T-cell (primary cell): ENCODE data around the gene ABRACL. TPM values are rescaled to one million over a fixed set of nuclear protein-coding genes. Genes with fewer than 3 reads are reported as not detected.

ENCODE experiments used
- ATAC-seq, 4 experiments: fragments of 200-7000 bp in 3 of 4; fragments of 150-1000 bp in 1 of 4; cut with Tn5 transposase; replicated peaks in 1 of 4; 1 replicate in 3 of 4; 2 replicates in 1 of 4; pipeline ENCODE4 v1.10.0; 2021; ENCODE audit warnings: moderate library complexity in 3 of 4, mild to moderate bottlenecking in 2 of 4, moderate number of reproducible peaks in 1 of 4
- CTCF ChIA-PET, 2 donors: fragments of 300-600 bp; sonication (Branson Sonifier 250); formaldehyde crosslinking; loops; one replicate each; lab custom pipeline; 2022; ENCODE audit warnings: antibody characterized with exemption in 2 of 2; lab: Charles Lee
- POLR2A ChIA-PET, 2 donors: fragments of 300-600 bp; sonication (Branson Sonifier 250); formaldehyde crosslinking; loops; one replicate each; lab custom pipeline; 2022; ENCODE audit warnings: antibody characterized with exemption in 2 of 2; lab: Charles Lee
- DNase-seq, 35 experiments: peaks; one replicate each; pipeline versions ENCODE4 v3.0.0 to v3.0.0-alpha.2; 2013 to 2023
- H3K27ac ChIP-seq: one replicate; pipeline ENCODE4 v1.5.1; 2013; ENCODE audit warnings: low read length
- H3K27me3 ChIP-seq, 2 experiments: replicated peaks in 1 of 2; 1 replicate in 1 of 2; 2 replicates in 1 of 2; pipeline versions ENCODE4 v1.6.1 to v1.7.0; 2013; ENCODE audit warnings: low read length in 1 of 2, mixed read lengths in 1 of 2; ENCODE audit not compliant: control insufficient read depth in 2 of 2, insufficient read depth in 2 of 2; ENCODE audit errors: extremely low read depth in 1 of 2
- H3K36me3 ChIP-seq, 2 donors: 1 replicate in 1 of 2; 2 replicates in 1 of 2; pipeline versions ENCODE4 v1.6.1 to v1.7.0; 2013; ENCODE audit warnings: low read length in 1 of 2; ENCODE audit not compliant: control insufficient read depth in 2 of 2, insufficient read depth in 1 of 2; ENCODE audit errors: extremely low read depth in 1 of 2
- H3K4me1 ChIP-seq, 2 experiments: 1 replicate in 1 of 2; 2 replicates in 1 of 2; pipeline versions ENCODE4 v1.6.1 to v1.7.0; 2013; ENCODE audit warnings: low read length in 2 of 2, mixed read lengths in 1 of 2; ENCODE audit not compliant: insufficient read depth in 2 of 2, control insufficient read depth in 1 of 2; ENCODE audit errors: extremely low read depth in 1 of 2
- H3K4me3 ChIP-seq, 2 donors: 1 replicate in 1 of 2; 2 replicates in 1 of 2; pipeline versions ENCODE4 v1.5.1 to v1.7.0; 2013; ENCODE audit warnings: mild to moderate bottlenecking in 2 of 2, low read length in 1 of 2, moderate library complexity in 1 of 2; ENCODE audit not compliant: control insufficient read depth in 1 of 2; ENCODE audit errors: extremely low read depth in 1 of 2
- H3K9me3 ChIP-seq: 2 replicates; pipeline ENCODE4 v1.7.0; 2013
- H3K27ac Mint-ChIP-seq, 2 donors: one replicate each; pipeline ENCODE4 v1.8.0; 2020 to 2021; ENCODE audit warnings: mild to moderate bottlenecking in 2 of 2, mixed read lengths in 2 of 2
- H3K27me3 Mint-ChIP-seq, 2 donors: one replicate each; pipeline ENCODE4 v1.8.0; 2021 to 2022; ENCODE audit warnings: mixed read lengths in 2 of 2
- H3K36me3 Mint-ChIP-seq: one replicate; pipeline ENCODE4 v1.8.0; 2021; ENCODE audit warnings: mixed read lengths
- H3K4me1 Mint-ChIP-seq, 3 donors: one replicate each; pipeline ENCODE4 v1.8.0; 2020 to 2022; ENCODE audit warnings: mixed read lengths in 3 of 3, mild to moderate bottlenecking in 1 of 3
- H3K4me3 Mint-ChIP-seq, 3 donors: one replicate each; pipeline ENCODE4 v1.8.0; 2020 to 2022; ENCODE audit warnings: mild to moderate bottlenecking in 3 of 3, mixed read lengths in 3 of 3, moderate library complexity in 3 of 3
- H3K9me3 Mint-ChIP-seq, 3 donors: one replicate each; pipeline ENCODE4 v1.8.0; 2020 to 2022; ENCODE audit warnings: mixed read lengths in 3 of 3
- WGBS: methylation state at CpG from one replicate; pipeline ENCODE4 v1.1.5; 2013; ENCODE audit warnings: missing lambda C conversion rate; ENCODE audit not compliant: insufficient coverage; 5-methylcytosine and 5-hydroxymethylcytosine counted together
- total RNA-seq, 35 experiments: library from RNA in 6 of 35; stranded (reverse) in 6 of 35; fragments of 120-200 nt in 1 of 35; gene quantifications; one replicate each; pipeline versions ENCODE4 v1.2.1 to v1.2.4 and lab custom pipeline; 2013 to 2026

The ABRACL gene
- total RNA-seq, 5 donors from 2014 or later (not counting 1 experiment from before 2014, with no cell fraction given): 44.2 to 76.3 (median 71.5) TPM

- no peak for DNase-seq
- no peak overlapping the region for H3K27ac Mint-ChIP-seq
- no peaks in the 10 kb centered on the region for H3K9me3 ChIP-seq
- ATAC-seq: no peak
- no peaks in the 10 kb centered on the region for H3K27me3 ChIP-seq
- ChIA-PET POLR2A (no interaction called here), CTCF (no interaction called here)
- H3K9me3 Mint-ChIP-seq: no peaks in the 10 kb centered on the region
- H3K4me3 Mint-ChIP-seq: no peak overlapping the region
- H3K36me3 Mint-ChIP-seq: no peaks in the 10 kb centered on the region
- no peaks in the 10 kb centered on the region for H3K4me1 ChIP-seq
- H3K27ac ChIP-seq: no peak overlapping the region
- no peak overlapping the region for H3K4me3 ChIP-seq
- H3K36me3 ChIP-seq: no peaks in the 10 kb centered on the region
- WGBS: no CpG with 5 or more reads among the region's 4 CpGs
- no peaks in the 10 kb centered on the region for H3K27me3 Mint-ChIP-seq
- H3K4me1 Mint-ChIP-seq: peaks cover 4 to 6% (median 5%) of the 10 kb centered on the region in 3 donors
Measured at GRCh38 chr6:139081471-139081870, 52.9 kb downstream of the ABRACL start.

GRCh38 chr6:139082370-139082769 lies 53.8 kb downstream of the ABRACL start:
- ChIA-PET POLR2A (no interaction called here), CTCF (no interaction called here)
- peaks cover 4 to 6% (median 5%) of the 10 kb centered on the region in 3 donors for H3K4me1 Mint-ChIP-seq
- no peak for ATAC-seq
- H3K27ac Mint-ChIP-seq: no peak overlapping the region
- no peaks in the 10 kb centered on the region for H3K27me3 Mint-ChIP-seq
- DNase-seq: no peak
- peaks cover 0 to under 1% (median 0%) of the 10 kb centered on the region in 3 donors for H3K9me3 Mint-ChIP-seq
- H3K4me3 ChIP-seq: no peak overlapping the region
- H3K27me3 ChIP-seq: no peaks in the 10 kb centered on the region
- no peak overlapping the region for H3K4me3 Mint-ChIP-seq
- H3K36me3 Mint-ChIP-seq: no peaks in the 10 kb centered on the region
- H3K9me3 ChIP-seq: no peaks in the 10 kb centered on the region
- 100% methylated on average over 2 of the region's 5 CpGs for WGBS
- no peaks in the 10 kb centered on the region for H3K4me1 ChIP-seq
- no peak overlapping the region for H3K27ac ChIP-seq
- H3K36me3 ChIP-seq: no peaks in the 10 kb centered on the region

- Mint-ChIP-seq H3K4me3 (no peak overlapping the region), H3K27me3 (no peaks in the 10 kb centered on the region), H3K9me3 (peaks cover 0 to 11% (median 8%) of the 10 kb centered on the region in 3 donors), H3K4me1 (peaks cover 10 to 15% (median 11%) of the 10 kb centered on the region in 3 donors), H3K27ac (no peak overlapping the region), H3K36me3 (peaks cover 6% of the 10 kb centered on the region)
- Histone ChIP-seq H3K27ac (no peak overlapping the region), H3K27me3 (peaks cover 0 to 5% of the 10 kb centered on the region in 2 experiments), H3K36me3 (no peaks in the 10 kb centered on the region), H3K4me1 (peaks cover 0 to 8% of the 10 kb centered on the region in 2 experiments), H3K4me3 (no peak overlapping the region), H3K9me3 (no peaks in the 10 kb centered on the region)
- POLR2A ChIA-PET: no interaction called here
- 100% methylated on average over 1 of the region's 1 CpG for WGBS
- ATAC-seq (no peak), DNase-seq (no peak)
- CTCF ChIA-PET: no interaction called here
Measured at GRCh38 chr6:139091826-139092225, 63.3 kb downstream of the ABRACL start.

Other genes with a start within 250 kb of the ABRACL start
- gene ECT2L, start 232.7 kb upstream of the ABRACL start, total RNA-seq: under 1 TPM in 2 of 5 donors, not detected in 3; 0.06 TPM
- 10 to 100 TPM; 43.6 to 71.3 (median 46.5) TPM for gene REPS1, start 40.5 kb upstream of the ABRACL start, total RNA-seq
- gene HECA, start 106.3 kb downstream of the ABRACL start, total RNA-seq: 100 to 1,000 TPM; 125 to 137 (median 131) TPM